Small intestine (tissue), 7 donors: ENCODE results near the gene MAN2B2. TPM values are rescaled to one million over a fixed set of nuclear protein-coding genes. Genes with fewer than 3 reads are reported as not detected.
"Not testable (repeated sequence)": the region's sequence is repeated elsewhere in the genome, so short reads cannot be mapped to it uniquely, and the experiment has no call there.

ENCODE experiments used
- DNase-seq, 2 donors: peaks; one replicate each; pipeline versions ENCODE4 v3.0.0 to v3.0.0-alpha.2; 2013
- FAIRE-seq: peaks from 2 replicates; lab custom pipeline; 2012; peaks lifted over from hg19 to GRCh38; lab: Jason Lieb, UNC
- H3K27ac ChIP-seq, 3 donors: one replicate each; pipeline ENCODE4 v1.5.1; 2013; ENCODE audit warnings: low read length in 2 of 3, mild to moderate bottlenecking in 2 of 3, control low read depth in 1 of 3, inconsistent platforms in 1 of 3, low read depth in 1 of 3, moderate library complexity in 1 of 3
- H3K27me3 ChIP-seq, 3 donors: one replicate each; pipeline ENCODE4 v1.6.1; 2013; ENCODE audit warnings: low read length in 3 of 3, inconsistent platforms in 1 of 3; ENCODE audit not compliant: control insufficient read depth in 3 of 3, insufficient read depth in 3 of 3
- H3K36me3 ChIP-seq, 3 donors: one replicate each; pipeline ENCODE4 v1.6.1; 2013; ENCODE audit warnings: low read length in 3 of 3, inconsistent platforms in 1 of 3, low read depth in 1 of 3, mild to moderate bottlenecking in 1 of 3, moderate library complexity in 1 of 3; ENCODE audit not compliant: control insufficient read depth in 3 of 3, insufficient read depth in 2 of 3
- H3K4me1 ChIP-seq, 3 donors: one replicate each; pipeline ENCODE4 v1.6.1; 2013; ENCODE audit warnings: low read length in 2 of 3, inconsistent platforms in 1 of 3, low read depth in 1 of 3, mild to moderate bottlenecking in 1 of 3, moderate library complexity in 1 of 3; ENCODE audit not compliant: control insufficient read depth in 3 of 3, insufficient read depth in 2 of 3
- H3K4me3 ChIP-seq, 3 donors: one replicate each; pipeline ENCODE4 v1.5.1; 2013; ENCODE audit warnings: low read length in 3 of 3, control low read depth in 1 of 3, inconsistent platforms in 1 of 3, low read depth in 1 of 3, mild to moderate bottlenecking in 1 of 3, moderate library complexity in 1 of 3
- H3K9me3 ChIP-seq, 2 donors: one replicate each; pipeline ENCODE4 v1.6.1; 2013; ENCODE audit warnings: low read depth in 1 of 2, low read length in 1 of 2; ENCODE audit not compliant: control insufficient read depth in 2 of 2, insufficient read depth in 1 of 2
- WGBS, 3 donors: extraction: QIAGEN DNeasy Blood & Tissue Kit; methylation state at CpG; one replicate each; pipeline ENCODE4 v1.1.7; 2013; 5-methylcytosine and 5-hydroxymethylcytosine counted together
- polyA plus RNA-seq, 4 donors: library from polyadenylated mRNA; stranded (reverse) in 3 of 4; unstranded in 1 of 4; fragments of 200-250 nt in 3 of 4; fragments of 120-200 nt in 1 of 4; gene quantifications; one replicate each; pipeline versions ENCODE4 v1.2.1 to v1.2.3, GENCODE V29; 2013
- donor health status: healthy with polysubstance abuse.
- donor health status: control.
- donor health status: control.
- donor health status: Bipolar disorder and iron deficiency.
- donor health status: healthy.

MAN2B2 gene
- polyA plus RNA-seq, 4 donors, result 4.1 to 22.4 (median 8.8) TPM

DNA sequence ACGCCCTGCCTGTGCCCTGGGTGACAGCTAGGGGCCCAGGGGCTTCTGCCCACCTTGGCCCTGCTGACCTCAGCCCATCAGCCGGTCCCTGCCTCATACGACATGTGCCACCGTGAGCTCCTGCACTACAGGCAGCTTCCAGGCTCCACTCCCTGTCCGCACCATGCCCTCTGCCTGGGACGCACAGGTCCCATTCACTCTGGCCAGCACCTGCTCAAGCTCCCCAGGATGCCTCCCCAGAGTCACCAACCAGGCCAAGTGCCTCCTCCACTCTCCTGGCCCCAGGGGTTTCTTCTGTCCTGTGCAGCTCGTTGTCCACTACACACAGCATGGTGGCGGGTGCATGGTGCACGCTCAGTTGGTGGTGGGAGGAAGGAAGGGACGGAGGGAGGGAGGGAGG lies 45.3 kb downstream of the MAN2B2 start:
- Histone ChIP-seq H3K36me3 (peaks cover 0 to 50% (median 8%) of the 10 kb centered on the region in 3 donors), H3K4me3 (no peak overlapping the region), H3K4me1 (no peaks in the 10 kb centered on the region), H3K9me3 (no peaks in the 10 kb centered on the region), H3K27ac (no peak overlapping the region), H3K27me3 (no peaks in the 10 kb centered on the region)
- FAIRE-seq, result no peak
- 92 to 97% (median 95%) methylated on average over 10 of the region's 10 CpGs for WGBS, 3 donors
- no peak for DNase-seq

DNA sequence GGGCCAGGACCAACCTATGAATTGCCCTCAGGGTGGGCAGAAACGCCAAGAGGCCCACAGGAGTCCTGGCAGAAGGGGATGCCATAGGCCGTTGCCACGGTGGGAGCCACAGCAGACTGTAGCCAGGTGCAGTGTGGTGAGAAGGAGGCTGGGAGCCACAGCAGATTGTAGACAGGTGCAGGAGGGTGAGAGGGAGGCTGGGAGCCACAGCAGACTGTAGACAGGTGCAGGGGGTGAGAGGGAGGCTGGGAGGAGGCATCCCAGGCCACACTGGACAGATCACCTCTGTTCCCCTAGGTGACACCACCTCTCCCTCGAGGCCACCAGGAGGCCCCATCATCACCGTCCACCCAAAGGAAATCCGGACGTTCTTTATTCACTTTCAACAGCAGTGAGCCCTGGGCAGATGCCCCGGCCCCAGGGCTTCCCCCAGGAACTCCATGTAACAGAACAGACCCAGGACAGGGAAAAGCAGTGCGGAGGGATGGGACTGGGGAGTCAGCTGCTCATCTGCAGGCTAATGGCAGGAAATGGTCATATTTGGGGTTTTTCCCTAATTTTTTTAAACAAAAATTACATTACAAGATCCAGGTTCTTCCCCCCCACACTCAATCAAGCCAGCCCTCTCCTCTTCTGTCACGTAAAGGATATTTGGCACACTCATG lies 46.0 kb downstream of the MAN2B2 start:
- H3K9me3 ChIP-seq, result no peaks in the 10 kb centered on the region
- no peaks in the 10 kb centered on the region for H3K4me1 ChIP-seq
- 82 to 88% (median 88%) methylated on average over 9 to 10 of the region's 10 CpGs for WGBS, 3 donors
- DNase-seq (no peak), FAIRE-seq (no peak)
- peaks cover 0 to 45% (median 8%) of the 10 kb centered on the region in 3 donors for H3K36me3 ChIP-seq
- no peak overlapping the region for H3K27ac ChIP-seq
- H3K27me3 ChIP-seq, result no peaks in the 10 kb centered on the region
- H3K4me3 ChIP-seq, result no peak overlapping the region

DNA sequence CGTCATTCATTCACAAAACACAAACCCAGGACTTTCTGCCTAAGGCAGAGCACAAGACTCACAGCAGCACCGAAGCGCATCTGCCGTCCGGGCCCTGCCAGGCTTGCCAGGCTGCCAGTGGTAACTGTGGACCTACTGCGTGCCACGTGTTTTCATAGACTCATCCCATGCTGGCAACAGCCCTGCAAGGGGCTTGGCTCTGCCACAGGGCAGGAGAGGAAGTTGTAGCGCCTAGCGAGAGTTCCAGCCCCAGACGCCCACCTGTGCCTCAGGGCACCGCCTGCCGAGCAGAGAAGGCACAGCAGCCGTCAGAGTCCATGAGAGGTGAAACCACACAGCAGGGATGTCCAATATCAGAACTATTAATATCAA lies 46.6 kb downstream of the MAN2B2 start:
- H3K27me3 ChIP-seq, result no peaks in the 10 kb centered on the region
- no peak overlapping the region for H3K27ac ChIP-seq
- H3K4me3 ChIP-seq, result no peak overlapping the region
- WGBS, 3 donors, result 87 to 94% (median 92%) methylated on average over 13 of the region's 13 CpGs
- H3K36me3 ChIP-seq, result peaks cover 0 to 40% (median 8%) of the 10 kb centered on the region in 3 donors
- H3K4me1 ChIP-seq, result no peaks in the 10 kb centered on the region
- no peak for FAIRE-seq
- DNase-seq, result no peak
- no peaks in the 10 kb centered on the region for H3K9me3 ChIP-seq

DNA sequence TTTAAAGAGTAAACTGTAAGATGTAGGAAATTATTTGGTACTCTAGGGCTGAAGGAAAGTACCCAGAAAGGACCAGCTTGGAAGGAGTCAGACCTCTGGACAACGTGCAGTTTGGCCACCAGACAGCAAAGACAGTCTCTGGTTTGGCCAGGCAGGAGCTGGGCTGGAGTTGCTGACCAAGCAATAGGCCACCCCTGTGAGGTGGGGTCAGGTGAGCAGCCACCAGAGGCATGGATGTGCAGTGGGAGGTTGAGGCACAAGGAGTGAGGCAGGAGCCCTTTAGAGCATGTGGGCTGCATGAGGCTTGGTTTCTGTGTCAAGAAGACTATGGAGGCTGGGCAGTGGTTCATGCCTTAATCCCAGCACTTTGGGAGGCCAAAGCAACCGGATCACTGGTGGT lies 47.8 kb downstream of the MAN2B2 start:
- Histone ChIP-seq H3K9me3 (no peaks in the 10 kb centered on the region), H3K27ac (no peak overlapping the region), H3K4me1 (no peaks in the 10 kb centered on the region), H3K27me3 (no peaks in the 10 kb centered on the region), H3K36me3 (peaks cover 0 to 30% (median 8%) of the 10 kb centered on the region in 3 donors), H3K4me3 (no peak overlapping the region)
- FAIRE-seq (no peak), DNase-seq (no peak)
- WGBS, 3 donors, result 88 to 93% (median 88%) methylated on average over 2 of the region's 2 CpGs

DNA sequence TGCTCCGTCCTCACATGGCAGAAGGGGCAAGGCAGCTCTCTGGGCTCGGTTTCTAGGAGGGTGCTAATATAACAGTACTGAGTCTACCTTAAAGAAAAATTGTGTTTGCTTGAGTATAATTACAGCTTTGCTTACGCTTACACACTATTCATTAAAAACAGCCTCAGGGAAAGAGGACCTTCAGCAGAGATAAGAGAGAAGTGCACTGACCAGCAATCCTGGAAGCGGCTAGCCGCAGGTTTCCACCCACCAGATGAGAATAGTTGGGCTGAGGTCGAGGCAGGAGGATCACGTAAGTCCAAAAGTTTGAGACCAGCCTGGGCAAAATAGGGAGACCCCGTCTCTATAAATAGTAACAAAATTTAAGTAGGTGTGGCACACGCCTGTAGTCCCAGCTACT lies 50.3 kb downstream of the MAN2B2 start:
- peaks cover 0 to 5% (median 3%) of the 10 kb centered on the region in 3 donors for H3K36me3 ChIP-seq
- no peak overlapping the region for H3K4me3 ChIP-seq
- WGBS, 3 donors, result 85 to 89% (median 86%) methylated on average over 9 of the region's 9 CpGs
- no peaks in the 10 kb centered on the region for H3K9me3 ChIP-seq
- H3K27me3 ChIP-seq, result no peaks in the 10 kb centered on the region
- DNase-seq (no peak), FAIRE-seq (no peak)
- H3K4me1 ChIP-seq, result no peaks in the 10 kb centered on the region
- no peak overlapping the region for H3K27ac ChIP-seq

DNA sequence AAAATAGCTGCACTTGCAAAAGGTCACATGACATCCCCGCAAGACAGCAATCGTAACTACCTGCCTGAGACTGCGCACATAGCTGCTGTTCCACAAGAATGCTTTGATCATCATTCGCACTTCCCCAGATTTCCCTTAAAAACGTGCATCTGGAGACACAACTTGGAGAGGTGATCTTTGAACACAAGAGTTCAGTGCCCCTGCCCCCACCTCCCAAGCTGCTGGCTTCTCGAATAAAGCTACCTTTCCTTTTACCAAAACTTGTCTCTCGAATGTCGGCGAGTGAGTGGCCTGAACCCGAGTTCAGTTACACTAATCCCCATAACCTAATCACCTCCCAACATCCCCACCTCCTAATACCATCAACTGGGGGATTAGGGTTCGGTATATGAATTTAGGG lies 51.1 kb downstream of the MAN2B2 start:
- Histone ChIP-seq H3K4me1 (no peaks in the 10 kb centered on the region), H3K27me3 (no peaks in the 10 kb centered on the region), H3K36me3 (peaks cover 0 to 3% (median 0%) of the 10 kb centered on the region in 3 donors), H3K4me3 (no peak overlapping the region), H3K9me3 (no peaks in the 10 kb centered on the region), H3K27ac (no peak overlapping the region)
- FAIRE-seq, result no peak
- 87 to 90% (median 88%) methylated on average over 11 of the region's 11 CpGs for WGBS, 3 donors
- DNase-seq, result no peak

DNA sequence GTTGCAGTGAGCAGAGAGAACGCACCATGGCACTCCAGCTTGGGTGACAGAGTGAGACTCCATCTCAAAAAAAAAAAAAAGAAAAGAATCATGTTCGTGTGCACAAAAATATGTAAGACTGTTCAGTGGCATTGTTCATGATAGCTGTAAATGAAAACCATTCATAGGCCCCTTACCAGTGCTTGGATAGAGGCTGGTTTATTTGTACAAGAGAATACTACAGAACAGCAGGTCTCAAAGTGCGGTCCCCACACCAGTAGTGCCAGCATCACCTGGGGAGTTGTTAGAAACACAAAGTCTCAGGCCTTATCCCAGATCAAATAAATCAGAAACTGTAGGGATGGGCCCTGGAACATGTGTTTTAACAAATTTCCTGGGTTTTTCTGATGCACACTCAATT lies 52.8 kb downstream of the MAN2B2 start:
- WGBS, 3 donors, result 69 to 73% (median 69%) methylated on average over 3 of the region's 3 CpGs
- no peaks in the 10 kb centered on the region for H3K36me3 ChIP-seq
- FAIRE-seq, result no peak
- H3K9me3 ChIP-seq, result no peaks in the 10 kb centered on the region
- no peak overlapping the region for H3K4me3 ChIP-seq
- no peaks in the 10 kb centered on the region for H3K4me1 ChIP-seq
- no peak overlapping the region for H3K27ac ChIP-seq
- H3K27me3 ChIP-seq, result no peaks in the 10 kb centered on the region
- no peak for DNase-seq

DNA sequence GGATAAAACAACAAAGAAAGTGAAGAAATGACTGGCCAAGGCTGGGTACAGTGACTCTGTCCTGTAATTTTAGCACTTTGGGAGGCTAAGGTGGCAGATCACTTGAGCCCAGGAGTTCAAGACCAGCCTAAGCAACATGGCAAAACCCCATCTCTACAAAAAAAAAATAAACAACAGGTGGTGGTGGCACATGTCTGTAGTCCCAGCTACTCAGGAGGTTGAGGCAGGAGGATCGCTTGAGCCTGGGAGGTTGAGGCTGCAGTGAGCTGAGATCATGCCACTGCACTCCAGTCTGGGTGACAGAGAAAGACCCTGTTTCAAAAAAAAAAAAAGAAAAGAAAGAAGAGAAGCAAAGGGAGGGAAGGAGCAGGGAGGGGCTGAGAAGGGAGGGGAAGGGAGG lies 53.5 kb downstream of the MAN2B2 start:
- H3K4me3 ChIP-seq, H3K4me1 ChIP-seq, DNase-seq, H3K36me3 ChIP-seq, H3K9me3 ChIP-seq, H3K27me3 ChIP-seq, FAIRE-seq, H3K27ac ChIP-seq: not testable (repeated sequence)
- 91 to 100% (median 97%) methylated on average over 1 of the region's 1 CpG for WGBS, 3 donors

DNA sequence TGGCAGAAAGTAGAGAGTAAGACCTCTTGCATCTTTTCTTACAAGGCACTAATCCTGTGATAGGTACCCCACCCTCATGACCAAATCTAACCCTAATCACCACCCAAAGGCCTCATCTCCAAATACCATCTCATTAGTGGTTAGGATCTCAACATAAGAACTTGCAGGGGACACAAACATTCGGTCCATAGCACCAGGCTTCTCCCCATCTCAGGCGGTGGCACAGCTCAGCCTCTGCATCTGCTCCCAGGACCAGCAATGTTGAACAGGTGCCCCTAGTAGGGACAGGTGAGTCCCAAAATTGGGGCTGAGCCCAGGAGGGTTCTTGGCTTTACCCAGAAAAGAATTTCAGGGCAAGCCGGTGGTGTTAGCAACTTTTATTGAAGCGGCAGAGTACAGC lies 57.1 kb downstream of the MAN2B2 start:
- Histone ChIP-seq H3K36me3 (no peaks in the 10 kb centered on the region), H3K4me1 (no peaks in the 10 kb centered on the region), H3K9me3 (no peaks in the 10 kb centered on the region), H3K27ac (no peak overlapping the region), H3K4me3 (no peak overlapping the region), H3K27me3 (no peaks in the 10 kb centered on the region)
- no peak for FAIRE-seq
- 93 to 98% (median 97%) methylated on average over 4 of the region's 4 CpGs for WGBS, 3 donors
- DNase-seq, result no peak
